DND-41 (cell line): Measurements from ENCODE around the gene OR4Q3.
"Not testable (repeated sequence)": the region's sequence is repeated elsewhere in the genome, so short reads cannot be mapped to it uniquely, and the experiment has no call there.

Experiments used
- ATAC-seq: fragments of 200-7000 bp; cut with Tn5 transposase; 3 replicates; pipeline ENCODE4 v1.9.1; 2021; ENCODE audit warnings: low read depth; ENCODE audit not compliant: insufficient read depth
- DNase-seq: peaks from one replicate; pipeline ENCODE4 v3.0.0-alpha.2; 2020
- H2AFZ ChIP-seq: 2 replicates; pipeline ENCODE4 v1.6.0; 2012; ENCODE audit warnings: low read depth, low read length
- H3K27ac ChIP-seq: 2 replicates; pipeline ENCODE4 v1.5.1; 2012; ENCODE audit warnings: low read length, inconsistent platforms
- H3K27me3 ChIP-seq: fragments of 200-600 bp; sonication (generic); 2 replicates; pipeline ENCODE4 v1.6.0; 2012; ENCODE audit warnings: low read length, mild to moderate bottlenecking, inconsistent platforms; ENCODE audit not compliant: insufficient read depth, poor library complexity
- H3K36me3 ChIP-seq: 2 replicates; pipeline ENCODE4 v1.5.1; 2012; ENCODE audit warnings: low read length, inconsistent platforms; ENCODE audit not compliant: insufficient read depth
- H3K4me1 ChIP-seq: 2 replicates; pipeline ENCODE4 v1.5.1; 2012; ENCODE audit warnings: mild to moderate bottlenecking, low read length; ENCODE audit not compliant: insufficient read depth
- H3K4me2 ChIP-seq: 2 replicates; pipeline ENCODE4 v1.6.0; 2012; ENCODE audit warnings: mild to moderate bottlenecking, moderate library complexity, low read length, inconsistent platforms; ENCODE audit not compliant: insufficient read depth
- H3K4me3 ChIP-seq, 2 experiments: fragments of 200-600 bp in 1 of 2; shearing (Covaris generic) in 1 of 2; 2 replicates each; pipeline ENCODE4 v1.5.1; 2012 to 2016; ENCODE audit warnings: inconsistent platforms in 2 of 2, low read length in 2 of 2, mild to moderate bottlenecking in 2 of 2, low read depth in 1 of 2, moderate library complexity in 1 of 2
- H3K79me2 ChIP-seq: 2 replicates; pipeline ENCODE4 v1.6.0; 2012; ENCODE audit warnings: low read length, inconsistent platforms; ENCODE audit not compliant: insufficient read depth
- H3K9ac ChIP-seq: 2 replicates; pipeline ENCODE4 v1.6.0; 2012; ENCODE audit warnings: low read depth, mild to moderate bottlenecking, inconsistent platforms, low read length, moderate library complexity
- H3K9me3 ChIP-seq: 2 replicates; pipeline ENCODE4 v1.5.1; 2012; ENCODE audit warnings: low read length, moderate library complexity, mild to moderate bottlenecking, inconsistent platforms; ENCODE audit not compliant: insufficient read depth, severe bottlenecking
- H4K20me1 ChIP-seq: 2 replicates; pipeline ENCODE4 v1.6.0; 2012; ENCODE audit warnings: low read length; ENCODE audit not compliant: insufficient read depth
- CTCF ChIP-seq: IDR thresholded peaks from 2 replicates; pipeline ENCODE4 v1.5.1; 2012; ENCODE audit warnings: borderline replicate concordance, low read length, moderate library complexity, mild to moderate bottlenecking; ENCODE audit not compliant: poor library complexity, severe bottlenecking; ENCODE audit errors: extremely low read depth
- EZH2 ChIP-seq: IDR thresholded peaks from 3 replicates; pipeline ENCODE4 v1.6.1; 2012; ENCODE audit warnings: borderline replicate concordance, low read depth, mild to moderate bottlenecking, moderate library complexity, low read length, inconsistent platforms; ENCODE audit not compliant: severe bottlenecking

The OR4Q3 gene

GRCh38 chr14:19743256-19743655, at the start of gene OR4Q3:
Gene OR4Q3 (plus strand): TSS chr14:19743571.
- TF ChIP-seq EZH2 (no peak), CTCF (no peak)
- no peaks in the 10 kb centered on the region for H3K4me1 ChIP-seq
- no peaks in the 10 kb centered on the region for H3K27me3 ChIP-seq
- no peak for DNase-seq
- H3K36me3 ChIP-seq = no peaks in the 10 kb centered on the region
- no peaks in the 10 kb centered on the region for H4K20me1 ChIP-seq
- no peak within 1 kb of the TSS for H3K4me3 ChIP-seq
- no peak within 1 kb of the TSS for H2AFZ ChIP-seq
- no peaks in the 10 kb centered on the region for H3K79me2 ChIP-seq
- H3K4me2 ChIP-seq = no peak within 1 kb of the TSS
- H3K27ac ChIP-seq = no peak within 1 kb of the TSS
- no peaks in the 10 kb centered on the region for H3K9me3 ChIP-seq
- no peak within 1 kb of the TSS for H3K9ac ChIP-seq
- no peak for ATAC-seq

DNA sequence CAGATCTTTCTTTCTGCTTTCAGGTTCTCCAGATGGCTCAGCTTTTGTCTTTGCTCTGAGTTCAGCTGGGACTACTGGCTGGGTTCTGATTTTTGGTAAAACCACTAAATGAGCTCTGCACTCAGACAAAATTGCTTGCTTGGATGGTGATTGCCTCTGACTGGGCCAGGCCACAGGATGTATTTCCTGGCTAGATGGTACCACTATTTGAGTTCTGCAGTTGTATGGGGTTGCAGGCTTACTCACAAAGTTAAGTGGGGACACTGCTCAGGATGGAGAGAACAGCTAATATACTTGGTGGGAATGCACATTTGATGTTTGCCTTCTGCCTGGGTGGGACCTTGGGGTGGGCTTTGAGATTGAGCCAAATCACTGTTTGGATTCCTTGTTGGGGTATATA, 14.0 kb upstream of the OR4Q3 start:
- Histone ChIP-seq H4K20me1 (no peaks in the 10 kb centered on the region), H3K4me2 (no peak overlapping the region), H2AFZ (no peak overlapping the region), H3K4me1 (no peaks in the 10 kb centered on the region), H3K27me3 (no peaks in the 10 kb centered on the region), H3K79me2 (no peaks in the 10 kb centered on the region), H3K36me3 (no peaks in the 10 kb centered on the region), H3K9me3 (peaks cover 3% of the 10 kb centered on the region), H3K4me3 (no peak overlapping the region), H3K27ac (no peak overlapping the region), H3K9ac (no peak overlapping the region)
- DNase-seq (no peak), ATAC-seq (0 out of 3 replicates have a peak, but pooled peaks have one; percentile 7)
- TF ChIP-seq EZH2 (no peak), CTCF (no peak)

- ATAC-seq (no peak), DNase-seq (no peak)
- Histone ChIP-seq H3K4me3 (no peak overlapping the region), H3K4me2 (no peak overlapping the region), H3K36me3 (no peaks in the 10 kb centered on the region), H3K27me3 (no peaks in the 10 kb centered on the region), H4K20me1 (no peaks in the 10 kb centered on the region), H3K4me1 (no peaks in the 10 kb centered on the region), H3K9me3 (peaks cover 3% of the 10 kb centered on the region), H2AFZ (no peak overlapping the region), H3K27ac (no peak overlapping the region), H3K9ac (no peak overlapping the region), H3K79me2 (no peaks in the 10 kb centered on the region)
- no peak for TF ChIP-seq CTCF
- no peak for TF ChIP-seq EZH2
Measured at GRCh38 chr14:19729763-19730162, 13.6 kb upstream of the OR4Q3 start.

DNA sequence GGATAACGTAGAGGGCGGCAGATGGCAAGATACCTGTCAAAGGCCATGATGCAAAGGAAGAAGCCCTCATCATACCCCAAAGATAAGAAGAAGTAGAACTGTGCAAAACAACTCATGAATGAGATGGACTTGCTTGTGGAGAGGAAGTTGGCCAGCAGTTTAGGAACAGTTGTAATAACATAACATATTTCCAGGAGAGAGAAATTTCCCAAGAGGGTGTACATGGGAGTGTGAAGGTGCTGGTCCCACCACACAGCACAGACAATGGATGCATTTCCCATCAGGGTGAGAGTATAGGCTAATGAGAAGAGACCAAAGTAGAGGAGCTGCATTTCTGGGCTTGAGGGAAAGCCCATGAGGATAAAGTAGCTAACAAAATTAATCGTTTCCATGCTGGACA, 9.5 kb upstream of the OR4Q3 start:
- not testable (repeated sequence) for H3K36me3 ChIP-seq, DNase-seq, H3K4me1 ChIP-seq, H2AFZ ChIP-seq, H3K4me3 ChIP-seq, H3K27ac ChIP-seq, H3K4me2 ChIP-seq, ATAC-seq, H3K9me3 ChIP-seq, H3K9ac ChIP-seq, H3K79me2 ChIP-seq, H3K27me3 ChIP-seq, H4K20me1 ChIP-seq

DNA sequence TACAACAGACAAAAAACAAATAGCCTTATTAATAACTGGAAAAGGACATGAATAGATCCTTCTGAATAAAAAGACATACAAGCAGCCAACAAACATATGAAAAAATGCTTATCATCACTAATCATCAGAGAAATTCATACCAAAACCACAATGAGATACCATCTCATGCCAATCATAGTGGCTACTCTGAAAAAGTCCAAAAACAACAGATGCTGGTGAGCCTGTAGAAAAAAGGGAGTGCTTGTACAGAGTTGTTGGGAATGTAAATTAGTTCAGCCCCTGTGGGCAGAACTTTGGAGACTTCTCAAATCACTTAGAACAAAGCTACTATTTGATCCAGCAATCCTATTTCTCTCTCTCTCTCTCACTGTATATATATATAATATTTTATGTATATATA, 8.9 kb downstream of the OR4Q3 start:
- H3K27me3 ChIP-seq, H3K36me3 ChIP-seq, H3K4me3 ChIP-seq, H3K9me3 ChIP-seq, H2AFZ ChIP-seq, ATAC-seq, DNase-seq, H3K27ac ChIP-seq, H3K4me2 ChIP-seq, H3K79me2 ChIP-seq, H3K9ac ChIP-seq, H3K4me1 ChIP-seq, H4K20me1 ChIP-seq: not testable (repeated sequence)
